Measurements from ENCODE around the gene LRRC59. TPM values are rescaled to one million over a fixed set of nuclear protein-coding genes. Genes with fewer than 3 reads are reported as not detected.

The LRRC59 gene
- total and polyA plus RNA-seq, 2 of the 13 experiments (the other 11 are each of a cell fraction or from before 2014, with no cell fraction given): 87.3 to 222 TPM

GRCh38 chr17:50425682-50426471 lies 28.6 kb upstream of the LRRC59 start, which contains the start of gene ACSF2 (continued):
- TF ChIP-seq DNMT1 (CRISPR knock-in tag; IDR thresholded peaks at IDR 0.05) (no peak), CCAR2 (optimal IDR thresholded peaks at IDR 0.05; ENCODE audit: low read depth, low read length) (no peak), ZNF784 (CRISPR knock-in tag; IDR thresholded peaks at IDR 0.05; ENCODE audit: borderline replicate concordance) (no peak), TCF12 (IDR thresholded peaks at IDR 0.05) (no peak), TCF12 (CRISPR knock-in tag; IDR thresholded peaks at IDR 0.05) (no peak), MEIS2 (CRISPR knock-in tag; IDR thresholded peaks at IDR 0.05) (peak; percentile 51; the same call in 1 of the 2 replicates), ZNF124 (CRISPR knock-in tag; IDR thresholded peaks at IDR 0.05) (no peak; the same call in none of the 2 replicates), MXD3 (CRISPR knock-in tag; IDR thresholded peaks at IDR 0.05) (peak; percentile 58; the same call in 1 of the 2 replicates), MTA1 (CRISPR knock-in tag; IDR thresholded peaks at IDR 0.05; ENCODE audit: borderline replicate concordance) (peak; percentile 37; the same call in 1 of the 2 replicates), ZNF598 (CRISPR knock-in tag; IDR thresholded peaks at IDR 0.05; ENCODE audit: borderline replicate concordance) (no peak), HES4 (CRISPR knock-in tag; IDR thresholded peaks at IDR 0.05; ENCODE audit: borderline replicate concordance) (peak; percentile 45; the same call in 1 of the 2 replicates)
- TF ChIP-seq, protein P1, sequence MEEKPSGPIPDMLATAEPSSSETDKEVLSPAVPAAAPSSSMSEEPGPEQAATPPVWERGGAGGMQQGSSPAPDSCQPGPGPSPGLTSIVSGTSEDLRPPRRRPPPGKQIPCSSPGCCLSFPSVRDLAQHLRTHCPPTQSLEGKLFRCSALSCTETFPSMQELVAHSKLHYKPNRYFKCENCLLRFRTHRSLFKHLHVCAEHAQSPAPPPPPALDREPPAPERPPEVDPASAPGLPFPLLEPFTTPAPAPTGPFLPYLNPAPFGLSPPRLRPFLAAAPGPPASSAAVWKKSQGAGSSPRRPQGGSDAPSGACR (CRISPR knock-in tag; IDR thresholded peaks at IDR 0.05): no peak
- TF ChIP-seq, protein P2, sequence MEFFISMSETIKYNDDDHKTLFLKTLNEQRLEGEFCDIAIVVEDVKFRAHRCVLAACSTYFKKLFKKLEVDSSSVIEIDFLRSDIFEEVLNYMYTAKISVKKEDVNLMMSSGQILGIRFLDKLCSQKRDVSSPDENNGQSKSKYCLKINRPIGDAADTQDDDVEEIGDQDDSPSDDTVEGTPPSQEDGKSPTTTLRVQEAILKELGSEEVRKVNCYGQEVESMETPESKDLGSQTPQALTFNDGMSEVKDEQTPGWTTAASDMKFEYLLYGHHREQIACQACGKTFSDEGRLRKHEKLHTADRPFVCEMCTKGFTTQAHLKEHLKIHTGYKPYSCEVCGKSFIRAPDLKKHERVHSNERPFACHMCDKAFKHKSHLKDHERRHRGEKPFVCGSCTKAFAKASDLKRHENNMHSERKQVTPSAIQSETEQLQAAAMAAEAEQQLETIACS (CRISPR knock-in tag; IDR thresholded peaks at IDR 0.05): no peak
- TF ChIP-seq, protein P3, sequence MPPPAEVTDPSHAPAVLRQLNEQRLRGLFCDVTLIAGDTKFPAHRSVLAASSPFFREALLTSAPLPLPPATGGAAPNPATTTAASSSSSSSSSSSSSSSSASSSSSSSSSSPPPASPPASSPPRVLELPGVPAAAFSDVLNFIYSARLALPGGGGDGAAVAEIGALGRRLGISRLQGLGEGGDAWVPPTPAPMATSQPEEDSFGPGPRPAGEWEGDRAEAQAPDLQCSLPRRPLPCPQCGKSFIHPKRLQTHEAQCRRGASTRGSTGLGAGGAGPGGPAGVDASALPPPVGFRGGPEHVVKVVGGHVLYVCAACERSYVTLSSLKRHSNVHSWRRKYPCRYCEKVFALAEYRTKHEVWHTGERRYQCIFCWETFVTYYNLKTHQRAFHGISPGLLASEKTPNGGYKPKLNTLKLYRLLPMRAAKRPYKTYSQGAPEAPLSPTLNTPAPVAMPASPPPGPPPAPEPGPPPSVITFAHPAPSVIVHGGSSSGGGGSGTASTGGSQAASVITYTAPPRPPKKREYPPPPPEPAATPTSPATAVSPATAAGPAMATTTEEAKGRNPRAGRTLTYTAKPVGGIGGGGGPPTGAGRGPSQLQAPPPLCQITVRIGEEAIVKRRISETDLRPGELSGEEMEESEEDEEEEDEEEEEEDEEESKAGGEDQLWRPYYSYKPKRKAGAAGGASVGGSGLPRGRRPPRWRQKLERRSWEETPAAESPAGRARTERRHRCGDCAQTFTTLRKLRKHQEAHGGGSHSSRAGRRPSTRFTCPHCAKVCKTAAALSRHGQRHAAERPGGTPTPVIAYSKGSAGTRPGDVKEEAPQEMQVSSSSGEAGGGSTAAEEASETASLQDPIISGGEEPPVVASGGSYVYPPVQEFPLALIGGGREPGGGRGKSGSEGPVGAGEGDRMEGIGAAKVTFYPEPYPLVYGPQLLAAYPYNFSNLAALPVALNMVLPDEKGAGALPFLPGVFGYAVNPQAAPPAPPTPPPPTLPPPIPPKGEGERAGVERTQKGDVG (CRISPR knock-in tag; IDR thresholded peaks at IDR 0.05; ENCODE audit: borderline replicate concordance): no peak
- TF ChIP-seq, protein P4, sequence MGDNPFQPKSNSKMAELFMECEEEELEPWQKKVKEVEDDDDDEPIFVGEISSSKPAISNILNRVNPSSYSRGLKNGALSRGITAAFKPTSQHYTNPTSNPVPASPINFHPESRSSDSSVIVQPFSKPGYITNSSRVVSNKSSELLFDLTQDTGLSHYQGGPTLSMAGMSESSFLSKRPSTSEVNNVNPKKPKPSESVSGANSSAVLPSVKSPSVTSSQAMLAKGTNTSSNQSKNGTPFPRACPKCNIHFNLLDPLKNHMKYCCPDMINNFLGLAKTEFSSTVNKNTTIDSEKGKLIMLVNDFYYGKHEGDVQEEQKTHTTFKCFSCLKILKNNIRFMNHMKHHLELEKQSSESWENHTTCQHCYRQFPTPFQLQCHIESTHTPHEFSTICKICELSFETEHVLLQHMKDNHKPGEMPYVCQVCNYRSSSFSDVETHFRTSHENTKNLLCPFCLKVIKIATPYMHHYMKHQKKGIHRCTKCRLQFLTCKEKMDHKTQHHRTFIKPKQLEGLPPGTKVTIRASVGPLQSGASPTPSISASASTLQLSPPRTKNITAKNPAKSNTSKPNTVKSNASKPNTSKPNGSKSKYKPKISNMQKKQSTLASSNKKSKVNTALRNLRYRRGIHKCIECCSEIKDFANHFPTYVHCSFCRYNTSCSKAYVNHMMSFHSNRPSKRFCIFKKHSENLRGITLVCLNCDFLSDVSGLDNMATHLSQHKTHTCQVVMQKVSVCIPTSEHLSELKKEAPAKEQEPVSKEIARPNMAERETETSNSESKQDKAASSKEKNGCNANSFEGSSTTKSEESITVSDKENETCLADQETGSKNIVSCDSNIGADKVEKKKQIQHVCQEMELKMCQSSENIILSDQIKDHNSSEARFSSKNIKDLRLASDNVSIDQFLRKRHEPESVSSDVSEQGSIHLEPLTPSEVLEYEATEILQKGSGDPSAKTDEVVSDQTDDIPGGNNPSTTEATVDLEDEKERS (CRISPR knock-in tag; IDR thresholded peaks at IDR 0.05): no peak
- TF ChIP-seq, protein P5, sequence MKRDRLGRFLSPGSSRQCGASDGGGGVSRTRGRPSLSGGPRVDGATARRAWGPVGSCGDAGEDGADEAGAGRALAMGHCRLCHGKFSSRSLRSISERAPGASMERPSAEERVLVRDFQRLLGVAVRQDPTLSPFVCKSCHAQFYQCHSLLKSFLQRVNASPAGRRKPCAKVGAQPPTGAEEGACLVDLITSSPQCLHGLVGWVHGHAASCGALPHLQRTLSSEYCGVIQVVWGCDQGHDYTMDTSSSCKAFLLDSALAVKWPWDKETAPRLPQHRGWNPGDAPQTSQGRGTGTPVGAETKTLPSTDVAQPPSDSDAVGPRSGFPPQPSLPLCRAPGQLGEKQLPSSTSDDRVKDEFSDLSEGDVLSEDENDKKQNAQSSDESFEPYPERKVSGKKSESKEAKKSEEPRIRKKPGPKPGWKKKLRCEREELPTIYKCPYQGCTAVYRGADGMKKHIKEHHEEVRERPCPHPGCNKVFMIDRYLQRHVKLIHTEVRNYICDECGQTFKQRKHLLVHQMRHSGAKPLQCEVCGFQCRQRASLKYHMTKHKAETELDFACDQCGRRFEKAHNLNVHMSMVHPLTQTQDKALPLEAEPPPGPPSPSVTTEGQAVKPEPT (CRISPR knock-in tag; IDR thresholded peaks at IDR 0.05; ENCODE audit: low read depth): no peak

Data from HepG2 (cell line).